HepG2 (cell line): ENCODE data around the gene GLIS1. TPM values are rescaled to one million over a fixed set of nuclear protein-coding genes. Genes with fewer than 3 reads are reported as not detected.

ENCODE experiments used
- ATAC-seq: fragments of 200-7000 bp; cut with Tn5 transposase; 3 replicates; pipeline ENCODE4 v1.9.1; 2020; ENCODE audit warnings: mild to moderate bottlenecking, moderate library complexity
- BruUV-seq: library from RNA; stranded (reverse); fragments of 400-500 nt; replicated peaks from 2 replicates; lab custom pipeline; 2021; lab: Mats Ljungman, UMichigan
- CTCF ChIA-PET: fragments of 300-600 bp; formaldehyde crosslinking; extraction: SDS; loops from one replicate; lab custom pipeline; 2021; ENCODE audit warnings: low total read pairs, inconsistent platforms, low intra/inter-chr PET ratio; lab: Yijun Ruan, JAX
- POLR2A ChIA-PET: fragments of 350-600 bp; sonication (Branson Sonifier 250); formaldehyde crosslinking; loops from one replicate; lab custom pipeline; 2020; ENCODE audit warnings: antibody characterized with exemption, inconsistent platforms; lab: Yijun Ruan, JAX
- DNase-seq: peaks from one replicate; pipeline ENCODE4 v3.0.0-alpha.2; 2015; ENCODE audit warnings: low spot score
- FAIRE-seq: peaks from 3 replicates; lab custom pipeline; 2011; peaks lifted over from hg19 to GRCh38; lab: Jason Lieb, UNC
- H2AFZ ChIP-seq: one replicate; pipeline ENCODE4 v1.6.1; 2011; ENCODE audit warnings: low read length, inconsistent platforms
- H3K27ac ChIP-seq: fragments of 300-600 bp; 3 replicates; pipeline ENCODE4 v1.8.0; 2011; ENCODE audit warnings: mixed run types, mild to moderate bottlenecking, mixed read lengths, low read length, inconsistent platforms; ENCODE audit not compliant: insufficient read depth; ENCODE audit errors: extremely low read length
- H3K27me3 ChIP-seq, 2 experiments: fragments of 200-600 bp in 1 of 2; 2 replicates in 1 of 2; 3 replicates in 1 of 2; pipeline versions ENCODE4 v1.6.0 to v1.8.0; 2011; ENCODE audit warnings: low read length in 2 of 2, mild to moderate bottlenecking in 2 of 2, moderate library complexity in 2 of 2, inconsistent platforms in 1 of 2; ENCODE audit not compliant: insufficient read depth in 2 of 2, control insufficient read depth in 1 of 2
- H3K36me3 ChIP-seq, 2 experiments: fragments of 200-600 bp in 1 of 2; replicated peaks in 1 of 2; 2 replicates in 1 of 2; 3 replicates in 1 of 2; pipeline versions ENCODE4 v1.5.1 to v1.8.0; 2011; ENCODE audit warnings: low read length in 2 of 2, inconsistent platforms in 1 of 2; ENCODE audit not compliant: insufficient read depth in 2 of 2, control insufficient read depth in 1 of 2
- H3K4me1 ChIP-seq: 2 replicates; pipeline ENCODE4 v1.5.1; 2012; ENCODE audit warnings: low read length, inconsistent platforms; ENCODE audit not compliant: insufficient read depth
- H3K4me2 ChIP-seq: 2 replicates; pipeline ENCODE4 v1.6.0; 2011; ENCODE audit warnings: low read depth, low read length, inconsistent platforms
- H3K4me3 ChIP-seq, 3 experiments: fragments of 200-600 bp in 1 of 3; sonication (generic), shearing (Covaris generic) in 1 of 3; replicated peaks in 1 of 3; 2 replicates each; pipeline ENCODE4 v1.5.1; 2011 to 2016; ENCODE audit warnings: low read length in 3 of 3, inconsistent platforms in 2 of 3, low read depth in 2 of 3, mild to moderate bottlenecking in 2 of 3, control low read depth in 1 of 3, mixed read lengths in 1 of 3; ENCODE audit not compliant: insufficient read depth in 1 of 3
- H3K79me2 ChIP-seq: one replicate; pipeline ENCODE4 v1.6.1; 2011; ENCODE audit warnings: low read length, inconsistent platforms; ENCODE audit not compliant: insufficient read depth
- H3K9ac ChIP-seq: 2 replicates; pipeline ENCODE4 v1.6.0; 2011; ENCODE audit warnings: mild to moderate bottlenecking, low read depth, low read length, inconsistent platforms; ENCODE audit not compliant: insufficient read depth
- H3K9me3 ChIP-seq: 2 replicates; pipeline ENCODE4 v1.5.1; 2012; ENCODE audit warnings: mild to moderate bottlenecking, low read length
- H4K20me1 ChIP-seq: 2 replicates; pipeline ENCODE4 v1.6.0; 2011; ENCODE audit warnings: inconsistent platforms, mild to moderate bottlenecking, low read length, moderate library complexity; ENCODE audit not compliant: insufficient read depth
- HOMEZ ChIP-seq: IDR thresholded peaks from 2 replicates; pipeline ENCODE4 v1.6.1; 2016; ENCODE audit warnings: low read depth
- IRF1 ChIP-seq: sonication (generic); formaldehyde crosslinking; IDR thresholded peaks from 2 replicates; pipeline ENCODE4 v1.4.0; 2020; ENCODE audit warnings: low read depth, mild to moderate bottlenecking, missing genetic modification reagents
- IRF2 ChIP-seq: IDR thresholded peaks from 2 replicates; pipeline ENCODE4 v1.6.1; 2018; ENCODE audit warnings: missing genetic modification reagents, missing compliant biosample characterization
- NFKB2 ChIP-seq: sonication (generic); formaldehyde crosslinking; IDR thresholded peaks from 2 replicates; pipeline ENCODE4 v1.4.0; 2020; ENCODE audit warnings: missing genetic modification reagents, borderline replicate concordance
- RFX3 ChIP-seq: IDR thresholded peaks from 2 replicates; pipeline ENCODE4 v1.6.1; 2016; ENCODE audit warnings: missing biosample characterization, missing genetic modification reagents
- ZFP62 ChIP-seq: sonication (generic); formaldehyde crosslinking; IDR thresholded peaks from 2 replicates; pipeline ENCODE4 v1.4.0; 2020; ENCODE audit warnings: missing genetic modification reagents
- ZNF224 ChIP-seq: sonication (generic); formaldehyde crosslinking; IDR thresholded peaks from 2 replicates; pipeline ENCODE4 v1.5.0; 2020; ENCODE audit warnings: mild to moderate bottlenecking, missing genetic modification reagents
- ZNF234 ChIP-seq: sonication (generic); formaldehyde crosslinking; conservative IDR thresholded peaks from 2 replicates; pipeline ENCODE4 v1.5.1; 2020; ENCODE audit warnings: mild to moderate bottlenecking, missing genetic modification reagents
- ZNF547 ChIP-seq: sonication (generic); formaldehyde crosslinking; IDR thresholded peaks from 2 replicates; pipeline ENCODE4 v1.5.1; 2020; ENCODE audit warnings: mild to moderate bottlenecking, missing genetic modification reagents
- ZNF556 ChIP-seq: sonication (generic); formaldehyde crosslinking; IDR thresholded peaks from 2 replicates; pipeline ENCODE4 v1.4.0; 2020; ENCODE audit warnings: mild to moderate bottlenecking, missing genetic modification reagents, borderline replicate concordance
- ZNF569 ChIP-seq: sonication (generic); formaldehyde crosslinking; IDR thresholded peaks from 2 replicates; pipeline ENCODE4 v1.5.0; 2020; ENCODE audit warnings: mild to moderate bottlenecking, missing genetic modification reagents, moderate library complexity, borderline replicate concordance
- ZNF678 ChIP-seq: sonication (generic); formaldehyde crosslinking; IDR thresholded peaks from 2 replicates; pipeline ENCODE4 v1.4.0; 2020; ENCODE audit warnings: mild to moderate bottlenecking, missing genetic modification reagents
- ZNF790 ChIP-seq: sonication (generic); formaldehyde crosslinking; IDR thresholded peaks from 2 replicates; pipeline ENCODE4 v1.8.0; 2022; ENCODE audit warnings: missing genetic modification reagents, mild to moderate bottlenecking, borderline replicate concordance
- WGBS: methylation state at CpG from one replicate; pipeline ENCODE4 v1.1.6; 2017; ENCODE audit warnings: low lambda C conversion rate; 5-methylcytosine and 5-hydroxymethylcytosine counted together
- in situ Hi-C: cut with HindIII; loops from 2 replicates; pipeline ENCODE4 v1.10.0; 2017; ENCODE audit warnings: low pct_unique_long_range_greater_than_20kb; ENCODE audit not compliant: extremely low pct_ligation_motif_present
- intact Hi-C: fragments of 100-400 bp; cut with micrococcal nuclease; formaldehyde crosslinking; loops from one replicate; pipeline ENCODE4 v1.10.0; 2022; ENCODE audit not compliant: unreplicated experiment
- polyA plus RNA-seq, 8 experiments: library from polyadenylated mRNA; depleted of rRNA in 3 of 8; stranded (reverse) in 7 of 8; unstranded in 1 of 8; fragments of >200 nt; fragmentation: Illumina TruSeq in 4 of 8; extraction: Trizol in 4 of 8; gene quantifications; 2 replicates each; pipeline versions ENCODE4 v1.2.1 to v1.2.3, GENCODE V29; 2011 to 2016; ENCODE audit warnings: low read depth in 4 of 8, missing spikeins in 1 of 8, mixed read lengths in 1 of 8; ENCODE audit not compliant: insufficient read depth in 1 of 8
- total RNA-seq, 5 experiments: library from RNA; depleted of rRNA; stranded (reverse); fragments of >200 nt; fragmentation: Illumina TruSeq; extraction: Trizol; gene quantifications; 2 replicates each; pipeline ENCODE4 v1.2.3, GENCODE V29; 2016; ENCODE audit warnings: low read depth in 1 of 5
- TF ChIP-seq, protein P1 (sequence below): sonication (generic); formaldehyde crosslinking; IDR thresholded peaks from 2 replicates; pipeline ENCODE4 v1.8.1; 2023; ENCODE audit warnings: missing genetic modification reagents, inconsistent platforms, borderline replicate concordance
- TF ChIP-seq, protein P2 (sequence below): sonication (generic); formaldehyde crosslinking; IDR thresholded peaks from 2 replicates; pipeline ENCODE4 v1.4.0; 2020; ENCODE audit warnings: mild to moderate bottlenecking, low read depth, missing genetic modification reagents

Gene GLIS1
- total and polyA plus RNA-seq, 2 of the 13 experiments (the other 11 are each of a cell fraction or from before 2014, with no cell fraction given), result 0.03 TPM; not detected in 1

GRCh38 chr1:53560581-53561502 lies 178.1 kb downstream of the GLIS1 start:
- no peaks in the 10 kb centered on the region for H4K20me1 ChIP-seq
- H3K4me3 ChIP-seq, result no peak overlapping the region
- H3K9me3 ChIP-seq, result no peaks in the 10 kb centered on the region
- no TSS peak for BruUV-seq
- ATAC-seq (no peak), DNase-seq (no peak), FAIRE-seq (no peak)
- H3K27me3 ChIP-seq, result peaks cover 5 to 36% of the 10 kb centered on the region in 2 experiments; a peak in 3 of 5 replicates
- H3K4me1 ChIP-seq, result no peaks in the 10 kb centered on the region
- ChIA-PET POLR2A (no interaction called here), CTCF (no interaction called here)
- H3K9ac ChIP-seq, result no peak overlapping the region
- intact Hi-C loops, result no loop called here
- H2AFZ ChIP-seq, result no peak overlapping the region
- no peak for TF ChIP-seq HOMEZ (CRISPR knock-in tag)
- TF ChIP-seq ZNF556, result no peak
- no peak for TF ChIP-seq NFKB2 (CRISPR knock-in tag)
- TF ChIP-seq, protein P1, sequence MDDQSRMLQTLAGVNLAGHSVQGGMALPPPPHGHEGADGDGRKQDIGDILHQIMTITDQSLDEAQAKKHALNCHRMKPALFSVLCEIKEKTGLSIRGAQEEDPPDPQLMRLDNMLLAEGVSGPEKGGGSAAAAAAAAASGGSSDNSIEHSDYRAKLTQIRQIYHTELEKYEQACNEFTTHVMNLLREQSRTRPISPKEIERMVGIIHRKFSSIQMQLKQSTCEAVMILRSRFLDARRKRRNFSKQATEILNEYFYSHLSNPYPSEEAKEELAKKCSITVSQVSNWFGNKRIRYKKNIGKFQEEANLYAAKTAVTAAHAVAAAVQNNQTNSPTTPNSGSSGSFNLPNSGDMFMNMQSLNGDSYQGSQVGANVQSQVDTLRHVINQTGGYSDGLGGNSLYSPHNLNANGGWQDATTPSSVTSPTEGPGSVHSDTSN, result no peak
- TF ChIP-seq ZNF547 (CRISPR knock-in tag), result no peak
- TF ChIP-seq IRF2 (CRISPR knock-in tag), result no peak
- TF ChIP-seq ZNF569, result no peak
- TF ChIP-seq ZFP62 (CRISPR knock-in tag), result no peak
- TF ChIP-seq ZNF790 (CRISPR knock-in tag), result no peak
- no peak for TF ChIP-seq ZNF678
- TF ChIP-seq RFX3 (CRISPR knock-in tag), result no peak
- TF ChIP-seq ZNF224, result no peak
- no peak for TF ChIP-seq ZNF234 (CRISPR knock-in tag)
- TF ChIP-seq, protein P2, sequence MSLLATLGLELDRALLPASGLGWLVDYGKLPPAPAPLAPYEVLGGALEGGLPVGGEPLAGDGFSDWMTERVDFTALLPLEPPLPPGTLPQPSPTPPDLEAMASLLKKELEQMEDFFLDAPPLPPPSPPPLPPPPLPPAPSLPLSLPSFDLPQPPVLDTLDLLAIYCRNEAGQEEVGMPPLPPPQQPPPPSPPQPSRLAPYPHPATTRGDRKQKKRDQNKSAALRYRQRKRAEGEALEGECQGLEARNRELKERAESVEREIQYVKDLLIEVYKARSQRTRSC (CRISPR knock-in tag), result no peak
- TF ChIP-seq IRF1 (CRISPR knock-in tag), result no peak
- H3K27ac ChIP-seq, result no peak overlapping the region
- H3K36me3 ChIP-seq, result no peaks in the 10 kb centered on the region
- 42% methylated on average over 8 of the region's 15 CpGs for WGBS
- no peaks in the 10 kb centered on the region for H3K79me2 ChIP-seq
- in situ Hi-C loops, result no loop called here
- H3K4me2 ChIP-seq, result no peak overlapping the region
